ENCODE results near the gene UVRAG.

- TF ChIP-seq CTCF (IDR thresholded peaks at IDR 0.05) = no peak
- no peak for TF ChIP-seq POLR2A (IDR thresholded peaks at IDR 0.05)
- no peak for TF ChIP-seq POLR2AphosphoS5 (IDR thresholded peaks at IDR 0.05)
These were observed 308.2 kb downstream of the UVRAG start for GRCh38 chr11:76123248-76123647.
